SK-N-SH (cell line): ENCODE results near the gene NUCB1. TPM values are rescaled to one million over a fixed set of nuclear protein-coding genes. Genes with fewer than 3 reads are reported as not detected.

Experiments
- CTCF ChIA-PET: fragments of 300-600, 350-600 bp; formaldehyde crosslinking; extraction: SDS; loops from one replicate; lab custom pipeline; 2021; lab: Yijun Ruan, JAX
- POLR2A ChIA-PET: fragments of 350-600 bp; sonication (Branson Sonifier 250); formaldehyde crosslinking; extraction: SDS; loops from one replicate; lab custom pipeline; 2020; ENCODE audit warnings: antibody characterized with exemption, inconsistent platforms; lab: Yijun Ruan, JAX
- DNase-seq: peaks from one replicate; pipeline ENCODE4 v3.0.0; 2012
- H2AFZ ChIP-seq: fragments of 200-600 bp; sonication (generic); 2 replicates; pipeline ENCODE4 v1.8.1; 2016; ENCODE audit warnings: antibody characterized with exemption, mild to moderate bottlenecking, low read depth
- H3F3A ChIP-seq: fragments of 200-600 bp; sonication (generic); replicated peaks from 2 replicates; pipeline ENCODE3; 2016; ENCODE audit warnings: antibody characterized with exemption, mild to moderate bottlenecking; ENCODE audit not compliant: insufficient read depth
- H3K27ac ChIP-seq, 2 experiments: fragments of 200-500 bp in 1 of 2; fragments of 200-600 bp in 1 of 2; sonication (Bioruptor generic) in 1 of 2; sonication (generic), shearing (Covaris generic) in 1 of 2; 2 replicates each; pipeline versions ENCODE4 v1.5.1 to v1.6.1; 2014 to 2016; ENCODE audit warnings: low read depth in 2 of 2, inconsistent platforms in 1 of 2, low read length in 1 of 2, mild to moderate bottlenecking in 1 of 2, mixed read lengths in 1 of 2
- H3K27me3 ChIP-seq: fragments of 200-600 bp; sonication (generic), shearing (Covaris generic); 2 replicates; pipeline ENCODE4 v1.6.1; 2016; ENCODE audit warnings: mixed run types; ENCODE audit not compliant: insufficient read depth
- H3K36me3 ChIP-seq, 2 experiments: fragments of 200-500 bp in 1 of 2; fragments of 200-600 bp in 1 of 2; sonication (Bioruptor generic) in 1 of 2; sonication (generic) in 1 of 2; replicated peaks in 1 of 2; 2 replicates each; pipeline versions ENCODE3 to v1.5.1; 2014 to 2016; ENCODE audit warnings: low read length in 1 of 2, mild to moderate bottlenecking in 1 of 2; ENCODE audit not compliant: insufficient read depth in 2 of 2, control insufficient read depth in 1 of 2
- H3K4me1 ChIP-seq, 2 experiments: fragments of 200-500 bp in 1 of 2; fragments of 200-600 bp in 1 of 2; sonication (Bioruptor generic) in 1 of 2; sonication (generic), shearing (Covaris generic) in 1 of 2; 2 replicates each; pipeline versions ENCODE4 v1.5.1 to v1.6.1; 2014 to 2016; ENCODE audit warnings: low read depth in 1 of 2, low read length in 1 of 2, mixed run types in 1 of 2; ENCODE audit not compliant: insufficient read depth in 2 of 2, control insufficient read depth in 1 of 2
- H3K4me2 ChIP-seq: fragments of 200-600 bp; sonication (generic), shearing (Covaris generic); 2 replicates; pipeline ENCODE4 v1.6.1; 2017; ENCODE audit warnings: mixed run types
- H3K4me3 ChIP-seq, 2 experiments: fragments of 200-500 bp in 1 of 2; fragments of 200-600 bp in 1 of 2; sonication (Bioruptor generic) in 1 of 2; sonication (generic), shearing (Covaris generic) in 1 of 2; 2 replicates each; pipeline versions ENCODE4 v1.5.1 to v1.8.1; 2014 to 2016; ENCODE audit warnings: low read depth in 2 of 2, inconsistent platforms in 1 of 2, low read length in 1 of 2, mild to moderate bottlenecking in 1 of 2, mixed read lengths in 1 of 2, moderate library complexity in 1 of 2
- H3K79me2 ChIP-seq: fragments of 200-600 bp; sonication (generic); 2 replicates; pipeline ENCODE4 v1.8.1; 2017; ENCODE audit warnings: mild to moderate bottlenecking; ENCODE audit not compliant: insufficient read depth
- H3K9ac ChIP-seq: fragments of 200-600 bp; sonication (generic); 2 replicates; pipeline ENCODE4 v1.6.1; 2017; ENCODE audit warnings: mixed run types
- H3K9me2 ChIP-seq: fragments of 200-600 bp; sonication (generic); 2 replicates; pipeline ENCODE4 v1.6.1; 2017; ENCODE audit warnings: mixed run types
- H3K9me3 ChIP-seq: fragments of 200-600 bp; sonication (generic); 2 replicates; pipeline ENCODE4 v1.6.1; 2017; ENCODE audit warnings: mixed run types, mild to moderate bottlenecking, moderate library complexity
- H4K20me1 ChIP-seq: fragments of 200-600 bp; sonication (generic); 2 replicates; pipeline ENCODE4 v1.6.1; 2017; ENCODE audit warnings: mild to moderate bottlenecking, mixed run types; ENCODE audit not compliant: insufficient read depth
- CHD2 ChIP-seq: fragments of 150-350 bp; IDR thresholded peaks from 2 replicates; pipeline ENCODE4 v1.6.1; 2018; ENCODE audit warnings: low read length; ENCODE audit not compliant: partially characterized antibody
- CTCF ChIP-seq: fragments of 200-600 bp; sonication (generic); IDR thresholded peaks from 2 replicates; pipeline ENCODE4 v1.6.1; 2017; ENCODE audit warnings: antibody characterized with exemption, mild to moderate bottlenecking, moderate library complexity
- ELF1 ChIP-seq: IDR thresholded peaks from 2 replicates; pipeline ENCODE4 v1.4.0; 2012
- EZH2phosphoT487 ChIP-seq: fragments of 200-600 bp; sonication (generic); IDR thresholded peaks from 2 replicates; pipeline ENCODE4 v1.6.1; 2017; ENCODE audit warnings: low read depth, mixed run types, mild to moderate bottlenecking, antibody characterized with exemption, moderate library complexity, borderline replicate concordance
- FOXM1 ChIP-seq: IDR thresholded peaks from 2 replicates; pipeline ENCODE4 v1.4.0; 2012; ENCODE audit warnings: low read depth, mild to moderate bottlenecking
- GABPA ChIP-seq: IDR thresholded peaks from 2 replicates; pipeline ENCODE4 v1.4.0; 2012; ENCODE audit warnings: low read depth, mild to moderate bottlenecking
- IRF3 ChIP-seq: fragments of 150-350 bp; IDR thresholded peaks from 2 replicates; pipeline ENCODE4 v1.6.1; 2016; ENCODE audit warnings: mild to moderate bottlenecking, low read depth, low read length
- JUND ChIP-seq: IDR thresholded peaks from 2 replicates; pipeline ENCODE4 v1.4.0; 2012
- MEF2A ChIP-seq: IDR thresholded peaks from 2 replicates; pipeline ENCODE4 v1.4.0; 2012; ENCODE audit warnings: low read depth, borderline replicate concordance
- MXI1 ChIP-seq: IDR thresholded peaks from 2 replicates; pipeline ENCODE4 v1.6.1; 2012; ENCODE audit warnings: mild to moderate bottlenecking, low read depth, low read length, improper control_type of control experiment
- RAD21 ChIP-seq: IDR thresholded peaks from 2 replicates; pipeline ENCODE4 v1.6.1; 2012; ENCODE audit warnings: mild to moderate bottlenecking, low read length
- RFX5 ChIP-seq: IDR thresholded peaks from 2 replicates; pipeline ENCODE4 v1.6.1; 2012; ENCODE audit warnings: mild to moderate bottlenecking, improper control_type of control experiment, low read length
- SIN3A ChIP-seq: IDR thresholded peaks from 2 replicates; pipeline ENCODE4 v1.6.1; 2012; ENCODE audit warnings: low read depth, mild to moderate bottlenecking, low read length, moderate library complexity, borderline replicate concordance
- SMC3 ChIP-seq: IDR thresholded peaks from 2 replicates; pipeline ENCODE4 v1.6.1; 2012; ENCODE audit warnings: low read depth, low read length, improper control_type of control experiment
- TEAD4 ChIP-seq: IDR thresholded peaks from 2 replicates; pipeline ENCODE4 v1.4.0; 2012; ENCODE audit warnings: mild to moderate bottlenecking, borderline replicate concordance; ENCODE audit not compliant: insufficient read depth
- ZBTB33 ChIP-seq: IDR thresholded peaks from 2 replicates; pipeline ENCODE4 v1.4.0; 2012; ENCODE audit warnings: low read depth, borderline replicate concordance
- WGBS: methylation state at CpG from one replicate; pipeline ENCODE4 v1.1.6; 2017; ENCODE audit warnings: low lambda C conversion rate; 5-methylcytosine and 5-hydroxymethylcytosine counted together
- polyA plus RNA-seq, 3 experiments: library from polyadenylated mRNA; depleted of rRNA; stranded (reverse); fragments of >200 nt; gene quantifications; 2 replicates each; pipeline ENCODE4 v1.2.3, GENCODE V29; 2012
- TF ChIP-seq, protein P1 (sequence below): fragments of 150-350 bp; IDR thresholded peaks from 2 replicates; pipeline ENCODE4 v1.6.1; 2017; ENCODE audit warnings: antibody characterized with exemption, low read length, low read depth, borderline replicate concordance
- TF ChIP-seq, protein P2 (sequence below): IDR thresholded peaks from 2 replicates; pipeline ENCODE4 v1.4.0; 2012; ENCODE audit warnings: low read depth, borderline replicate concordance

Gene NUCB1
- polyA plus RNA-seq, 1 of the 3 experiments (the other 2 are of a cell fraction) = 397 TPM

GRCh38 chr19:48853483-48853882 is 46.6 kb upstream of the NUCB1 start:
- Histone ChIP-seq H3K27me3 (no peaks in the 10 kb centered on the region), H3K4me3 (no peak overlapping the region), H3K79me2 (no peaks in the 10 kb centered on the region), H3K9me3 (no peaks in the 10 kb centered on the region), H3K9me2 (no peaks in the 10 kb centered on the region), H3K9ac (no peak overlapping the region), H3K4me1 (no peaks in the 10 kb centered on the region), H3K4me2 (no peak overlapping the region), H4K20me1 (no peaks in the 10 kb centered on the region), H3K36me3 (no peaks in the 10 kb centered on the region), H3K27ac (no peak overlapping the region), H3F3A (no peaks in the 10 kb centered on the region), H2AFZ (no peak overlapping the region)
- CTCF ChIA-PET = interaction anchor here (0.8 to 5.7 kb wide), 6 partner anchors 8 to 117 kb away, joined by 3 to 37 read pairs (median 8); partner anchors contain the start of gene HSD17B14
- POLR2A ChIA-PET = interaction anchor here (1.8 kb wide), 1 partner anchor 18 kb away, joined by 5 read pairs; the partner anchor contains the start of gene PPP1R15A
- no peak for TF ChIP-seq CHD2
- TF ChIP-seq RAD21 = no peak
- no peak for TF ChIP-seq EZH2phosphoT487
- no peak for TF ChIP-seq GABPA
- no peak for TF ChIP-seq MEF2A
- TF ChIP-seq, protein P1, sequence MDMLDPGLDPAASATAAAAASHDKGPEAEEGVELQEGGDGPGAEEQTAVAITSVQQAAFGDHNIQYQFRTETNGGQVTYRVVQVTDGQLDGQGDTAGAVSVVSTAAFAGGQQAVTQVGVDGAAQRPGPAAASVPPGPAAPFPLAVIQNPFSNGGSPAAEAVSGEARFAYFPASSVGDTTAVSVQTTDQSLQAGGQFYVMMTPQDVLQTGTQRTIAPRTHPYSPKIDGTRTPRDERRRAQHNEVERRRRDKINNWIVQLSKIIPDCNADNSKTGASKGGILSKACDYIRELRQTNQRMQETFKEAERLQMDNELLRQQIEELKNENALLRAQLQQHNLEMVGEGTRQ = no peak
- no peak for TF ChIP-seq IRF3
- TF ChIP-seq JUND = no peak
- no peak for TF ChIP-seq CTCF
- no peak for DNase-seq
- WGBS = 98% methylated on average over 3 of the region's 8 CpGs

- Histone ChIP-seq H3K9ac (no peak overlapping the region), H3K79me2 (no peaks in the 10 kb centered on the region), H3K9me2 (no peaks in the 10 kb centered on the region), H3F3A (no peaks in the 10 kb centered on the region), H3K36me3 (no peaks in the 10 kb centered on the region), H2AFZ (no peak overlapping the region), H3K9me3 (no peaks in the 10 kb centered on the region), H3K4me1 (no peaks in the 10 kb centered on the region), H4K20me1 (no peaks in the 10 kb centered on the region), H3K27ac (no peak overlapping the region), H3K4me2 (no peak overlapping the region), H3K27me3 (no peaks in the 10 kb centered on the region), H3K4me3 (no peak overlapping the region)
- DNase-seq = no peak
- ChIA-PET CTCF (interaction anchor here (0.8 to 5.7 kb wide), 6 partner anchors 8 to 117 kb away, joined by 3 to 37 read pairs (median 8); partner anchors contain the start of gene HSD17B14), POLR2A (interaction anchor here (1.8 kb wide), 1 partner anchor 18 kb away, joined by 5 read pairs; the partner anchor contains the start of gene PPP1R15A)
- 91% methylated on average over 7 of the region's 7 CpGs for WGBS
- TF ChIP-seq RFX5 (no peak), IRF3 (no peak), SIN3A (no peak), SMC3 (no peak), FOXM1 (no peak), ZBTB33 (no peak), ELF1 (no peak), MXI1 (no peak), CHD2 (no peak), TEAD4 (no peak)
- TF ChIP-seq, protein P2, sequence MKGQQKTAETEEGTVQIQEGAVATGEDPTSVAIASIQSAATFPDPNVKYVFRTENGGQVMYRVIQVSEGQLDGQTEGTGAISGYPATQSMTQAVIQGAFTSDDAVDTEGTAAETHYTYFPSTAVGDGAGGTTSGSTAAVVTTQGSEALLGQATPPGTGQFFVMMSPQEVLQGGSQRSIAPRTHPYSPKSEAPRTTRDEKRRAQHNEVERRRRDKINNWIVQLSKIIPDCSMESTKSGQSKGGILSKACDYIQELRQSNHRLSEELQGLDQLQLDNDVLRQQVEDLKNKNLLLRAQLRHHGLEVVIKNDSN = no peak
- TF ChIP-seq, protein P1 = no peak
Observed at GRCh38 chr19:48854103-48854502, 46.0 kb upstream of the NUCB1 start.
